Dedifferentiated amniotic fluid mesenchymal stem cell (primary cell): ENCODE measurements around the gene DPF3.

Experiments
- DNase-seq: peaks from one replicate; pipeline ENCODE4 v3.0.0-alpha.2; 2016; ENCODE audit errors: extremely low spot score

The DPF3 gene

GRCh38 chr14:72800848-72801370, 93.0 kb downstream of the DPF3 start:
- no peak for DNase-seq

DNA sequence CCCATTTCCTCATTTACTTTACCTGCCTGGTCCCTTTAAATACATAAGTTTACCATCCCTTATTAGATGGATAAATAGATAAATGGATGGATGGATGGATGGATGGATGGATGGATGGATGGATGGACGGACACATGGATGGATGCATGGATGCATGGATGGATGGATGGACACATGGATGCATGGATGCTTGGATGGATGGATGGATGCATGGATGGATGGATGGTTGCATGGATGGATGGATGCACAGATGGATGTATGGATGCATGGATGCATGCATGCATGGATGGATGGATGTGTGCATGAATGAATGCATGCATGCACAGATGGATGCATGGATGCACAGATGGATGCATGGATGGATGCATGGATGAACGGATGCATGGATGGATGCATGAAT, 93.6 kb downstream of the DPF3 start:
- DNase-seq = no peak

GRCh38 chr14:72796935-72797334, 97.0 kb downstream of the DPF3 start:
- no peak for DNase-seq

- no peak for DNase-seq
These were observed 100.6 kb downstream of the DPF3 start for GRCh38 chr14:72793156-72793939.

DNA sequence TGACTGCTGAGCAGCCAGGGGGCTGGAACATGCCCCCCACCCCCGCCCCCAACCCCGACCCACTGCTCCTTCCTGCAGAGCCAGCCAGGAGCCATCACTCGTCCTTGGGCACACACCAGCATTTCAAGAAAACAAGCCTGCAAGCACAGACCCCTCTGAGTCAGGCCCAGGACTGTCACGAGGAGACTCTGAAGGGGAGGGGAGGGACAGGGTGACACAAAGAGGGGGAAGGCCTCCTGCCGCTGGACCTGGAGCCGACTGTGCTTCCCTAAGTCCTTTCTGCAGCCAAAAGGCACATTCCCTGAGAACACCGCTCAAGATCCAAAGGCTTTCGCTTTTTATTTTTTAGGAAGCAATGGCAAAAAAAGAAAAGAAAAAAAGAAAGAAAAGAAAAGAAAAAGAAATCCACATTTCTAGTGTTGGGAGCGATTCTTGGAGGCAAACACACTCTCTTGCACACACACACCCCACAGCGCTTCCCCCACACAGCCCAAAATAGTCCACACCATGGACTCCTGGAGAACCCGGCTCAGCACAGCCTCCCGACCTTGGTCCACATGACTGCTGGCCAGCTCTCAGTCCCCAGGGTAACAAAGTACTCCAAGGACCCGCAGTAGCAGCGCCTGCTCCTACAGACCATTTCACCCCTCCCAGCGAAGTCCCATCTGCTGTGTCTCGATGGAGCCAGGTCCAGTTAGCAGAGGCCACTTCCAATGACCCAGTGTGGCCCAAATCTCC, 101.7 kb downstream of the DPF3 start:
- DNase-seq = no peak

- DNase-seq = no peak
These were observed 102.9 kb downstream of the DPF3 start for GRCh38 chr14:72790887-72791566.

GRCh38 chr14:72788972-72789728, 104.8 kb downstream of the DPF3 start:
- DNase-seq = no peak

DNA sequence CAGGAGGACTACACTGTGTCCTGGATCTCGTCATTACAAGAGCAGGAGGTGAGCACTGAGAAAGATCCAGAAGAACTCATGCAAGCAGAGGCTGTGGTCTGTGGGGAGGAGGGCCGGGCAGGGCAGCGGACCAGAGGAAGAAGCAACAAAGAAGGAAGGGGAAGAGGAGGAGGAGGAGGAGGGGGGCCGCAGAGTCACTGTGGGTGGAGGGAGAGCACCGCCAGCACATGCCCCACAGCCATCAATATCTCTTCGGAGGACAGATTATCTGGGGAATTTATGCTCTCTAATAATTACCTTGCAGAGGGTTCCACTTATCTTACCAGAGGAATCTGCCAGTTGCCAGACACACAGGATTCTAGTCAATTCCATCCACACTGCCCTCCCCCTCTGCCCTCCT, 105.6 kb downstream of the DPF3 start:
- no peak for DNase-seq

GRCh38 chr14:72787841-72788240, 106.1 kb downstream of the DPF3 start:
- no peak for DNase-seq

DNA sequence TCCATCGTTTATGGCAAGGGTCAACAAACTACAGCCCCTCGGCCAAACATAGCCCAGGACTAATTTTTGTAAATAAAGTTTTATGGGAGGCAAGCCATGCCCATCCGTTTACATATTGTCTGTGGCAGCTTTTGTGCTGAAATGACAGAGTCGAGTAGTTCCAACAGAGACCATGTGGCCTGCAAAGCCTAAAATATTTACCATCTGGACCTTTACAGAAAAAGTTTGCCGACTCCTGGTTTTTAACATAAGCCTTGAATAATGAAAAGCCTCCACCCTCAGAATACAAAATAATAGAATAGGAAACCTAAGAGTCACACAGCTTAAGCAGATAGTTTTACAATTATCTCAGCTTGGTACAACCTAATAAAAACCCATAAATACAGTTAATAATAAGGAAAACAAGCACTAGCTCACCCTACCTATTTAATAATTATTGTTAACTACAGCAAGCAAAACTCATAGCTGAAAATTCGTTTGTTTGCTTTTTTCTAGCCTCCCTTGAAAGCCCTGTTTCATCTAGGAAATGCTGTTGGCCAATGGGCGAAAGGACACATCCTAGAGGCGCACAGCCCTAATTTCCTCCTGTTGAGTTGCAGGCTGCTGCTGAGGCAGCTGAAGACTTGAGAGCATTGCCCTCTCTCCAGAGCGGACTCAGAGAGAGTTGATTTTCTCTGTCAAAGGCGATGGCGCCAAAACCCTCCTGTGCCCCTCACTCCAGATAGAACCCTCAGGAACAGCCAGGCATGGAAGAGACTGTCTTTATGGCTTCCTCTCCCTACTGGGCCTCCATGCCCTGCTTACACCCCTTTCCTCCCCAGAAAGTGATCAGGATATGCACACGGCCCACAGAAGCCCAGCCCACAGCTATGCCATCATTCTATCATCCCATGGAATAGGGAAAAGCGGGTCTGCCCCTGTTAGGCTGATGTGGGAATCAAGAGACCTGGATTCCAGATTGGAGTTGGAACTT, 107.2 kb downstream of the DPF3 start:
- no peak for DNase-seq

GRCh38 chr14:72783741-72784140, 110.2 kb downstream of the DPF3 start:
- no peak for DNase-seq

- DNase-seq = no peak
These were observed 111.1 kb downstream of the DPF3 start for GRCh38 chr14:72782817-72783216.

GRCh38 chr14:72781561-72782508, 112.1 kb downstream of the DPF3 start:
- DNase-seq = peak; percentile 45

- peak; percentile 85 for DNase-seq
These were observed 113.2 kb downstream of the DPF3 start for GRCh38 chr14:72780751-72781150.

GRCh38 chr14:72779679-72780078, 114.2 kb downstream of the DPF3 start:
- DNase-seq = no peak

GRCh38 chr14:72777636-72778035, 116.3 kb downstream of the DPF3 start:
- no peak for DNase-seq

DNA sequence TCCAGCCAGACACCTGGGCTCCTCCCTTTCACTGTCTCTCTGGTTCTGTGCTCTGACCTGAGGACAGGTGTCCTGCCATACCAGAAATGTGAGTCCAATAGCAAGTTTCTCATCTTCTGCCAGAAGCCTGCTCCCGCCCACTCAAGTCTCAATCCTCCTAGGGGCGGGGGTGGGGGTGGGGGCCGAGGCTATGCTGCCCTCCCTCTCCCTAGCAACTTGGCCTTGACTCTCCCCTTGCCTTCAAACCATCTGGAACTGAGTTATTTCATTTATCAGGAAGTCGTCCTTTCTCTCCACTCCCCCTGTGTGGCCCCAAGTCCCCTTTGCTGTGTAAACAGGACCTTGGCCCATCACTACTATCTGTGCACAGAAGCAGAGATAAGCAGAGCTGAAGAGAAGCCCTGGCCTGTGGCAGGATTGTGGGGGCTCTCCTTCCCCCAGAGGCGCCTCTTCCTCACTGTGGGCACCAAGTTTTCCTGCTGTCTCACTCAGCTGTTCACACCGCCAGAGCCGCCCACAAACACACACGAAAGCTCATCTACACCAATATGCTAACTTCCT, 117.1 kb downstream of the DPF3 start:
- no peak for DNase-seq

DNA sequence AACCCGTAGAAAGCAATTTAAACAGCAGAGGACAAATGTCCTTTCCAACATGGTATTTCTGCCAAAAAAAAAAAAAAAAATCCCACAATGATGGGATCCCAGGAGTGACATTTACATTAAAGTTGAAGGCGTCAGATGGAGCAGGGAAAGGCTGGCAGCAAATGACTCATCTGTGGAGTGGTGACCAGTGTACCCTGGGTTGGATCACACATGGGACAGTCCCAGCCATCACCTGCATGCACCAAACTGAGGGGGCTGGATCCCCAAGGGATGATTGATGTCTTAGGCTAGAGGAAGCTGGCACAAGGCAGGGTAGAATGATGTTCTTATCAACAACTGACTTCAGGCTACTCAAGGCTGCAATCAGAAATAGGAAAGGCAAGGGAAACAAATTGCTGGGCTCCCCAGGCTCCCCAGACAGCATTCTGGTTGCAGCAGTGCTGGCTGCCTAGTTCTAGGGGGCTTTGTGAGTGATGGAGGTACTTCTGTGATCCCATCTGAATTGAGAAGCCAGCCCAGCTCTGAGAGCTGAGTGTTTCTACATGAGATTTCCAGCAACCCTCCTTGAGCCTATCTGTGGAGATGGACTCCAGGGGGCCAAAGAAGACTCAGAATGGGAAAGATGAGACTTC, 117.9 kb downstream of the DPF3 start:
- DNase-seq = no peak
